Endodermal cell (in vitro differentiated cells): ENCODE results near the gene MTAP. TPM values are rescaled to one million over a fixed set of nuclear protein-coding genes. Genes with fewer than 3 reads are reported as not detected.

Source experiments
- DNase-seq: peaks from one replicate; pipeline ENCODE4 v3.0.0-alpha.2; 2017
- H3K27ac ChIP-seq: 2 replicates; pipeline ENCODE4 v1.5.1; 2013; ENCODE audit warnings: mild to moderate bottlenecking, low read depth, low read length, moderate library complexity
- H3K27me3 ChIP-seq: 2 replicates; pipeline ENCODE4 v1.6.1; 2013; ENCODE audit warnings: mild to moderate bottlenecking, low read length, moderate library complexity; ENCODE audit not compliant: insufficient read depth, control insufficient read depth, poor library complexity, severe bottlenecking
- H3K36me3 ChIP-seq: 2 replicates; pipeline ENCODE4 v1.7.0; 2013; ENCODE audit warnings: mild to moderate bottlenecking, low read length, moderate library complexity; ENCODE audit not compliant: control insufficient read depth, insufficient read depth
- H3K4me1 ChIP-seq: one replicate; pipeline ENCODE4 v1.7.0; 2013; ENCODE audit warnings: low read length; ENCODE audit not compliant: control insufficient read depth, insufficient read depth
- H3K4me3 ChIP-seq: 2 replicates; pipeline ENCODE4 v1.5.1; 2013; ENCODE audit warnings: mild to moderate bottlenecking, low read length, moderate library complexity
- H3K9ac ChIP-seq: 2 replicates; pipeline ENCODE4 v1.6.1; 2013; ENCODE audit warnings: mild to moderate bottlenecking, low read length, moderate library complexity; ENCODE audit not compliant: poor library complexity, severe bottlenecking; ENCODE audit errors: extremely low read depth
- H3K9me3 ChIP-seq: 2 replicates; pipeline ENCODE4 v1.6.1; 2013; ENCODE audit warnings: mild to moderate bottlenecking, low read length, moderate library complexity; ENCODE audit not compliant: control insufficient read depth
- H3K27ac Mint-ChIP-seq: 2 replicates; pipeline ENCODE4 v1.8.0; 2020; ENCODE audit warnings: mixed read lengths
- H3K27me3 Mint-ChIP-seq: 2 replicates; pipeline ENCODE4 v1.8.0; 2021; ENCODE audit warnings: mild to moderate bottlenecking, mixed read lengths; ENCODE audit not compliant: insufficient read depth
- H3K36me3 Mint-ChIP-seq: 2 replicates; pipeline ENCODE4 v1.8.0; 2020; ENCODE audit warnings: low read depth, mixed read lengths
- H3K4me1 Mint-ChIP-seq: 2 replicates; pipeline ENCODE4 v1.8.0; 2020; ENCODE audit warnings: mixed read lengths
- H3K4me3 Mint-ChIP-seq: 2 replicates; pipeline ENCODE4 v1.8.0; 2020; ENCODE audit warnings: mild to moderate bottlenecking, moderate library complexity, mixed read lengths
- H3K9me3 Mint-ChIP-seq: 2 replicates; pipeline ENCODE4 v1.8.0; 2020; ENCODE audit warnings: mild to moderate bottlenecking, mixed read lengths
- CTCF ChIP-seq: fragments of 200-600 bp; sonication (generic); conservative IDR thresholded peaks from 2 replicates; pipeline ENCODE4 v1.5.0; 2021; ENCODE audit warnings: antibody characterized with exemption, mild to moderate bottlenecking
- WGBS, 2 experiments: methylation state at CpG; one replicate each; pipeline versions ENCODE4 v1.1.5 to v1.1.7; 2013; ENCODE audit warnings: missing lambda C conversion rate in 2 of 2, mixed read lengths in 1 of 2; ENCODE audit not compliant: insufficient coverage in 1 of 2, insufficient read length in 1 of 2; 5-methylcytosine and 5-hydroxymethylcytosine counted together
- total RNA-seq, 2 donors: library from RNA; stranded (reverse); fragmentation: NEBNext Ultra II Directional in 1 of 2; extraction: Animal tissue kit (Norgen Biotek cat#: 25700) in 1 of 2; gene quantifications; 2 replicates in 1 of 2; 3 replicates in 1 of 2; pipeline ENCODE4 v1.2.1, GENCODE V29; 2021

The MTAP gene
- total RNA-seq, 2 donors from 2014 or later, result 81.0 to 99.0 TPM

DNA sequence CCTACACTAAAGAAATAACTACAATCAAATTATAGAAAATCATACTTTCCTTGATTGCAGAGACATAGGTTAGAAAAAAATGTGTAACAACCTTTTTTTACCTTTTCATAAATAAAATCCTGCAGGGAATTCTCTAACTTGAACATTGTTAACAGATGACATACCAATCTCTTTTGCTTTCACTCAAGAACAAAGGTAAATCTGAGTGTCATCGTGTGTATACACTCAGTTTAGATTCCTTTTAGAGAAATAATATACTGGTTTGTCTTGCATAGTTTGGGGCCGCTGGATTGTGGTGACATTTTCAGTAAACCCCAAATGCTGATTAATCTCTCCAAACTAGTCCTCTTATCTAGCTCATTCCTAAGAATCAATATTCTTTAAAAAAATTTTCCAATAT is 20.8 kb upstream of the MTAP start:
- Histone ChIP-seq H3K36me3 (no peaks in the 10 kb centered on the region), H3K27ac (no peak overlapping the region), H3K9me3 (no peaks in the 10 kb centered on the region), H3K9ac (no peak overlapping the region), H3K27me3 (peaks cover 43% of the 10 kb centered on the region), H3K4me3 (no peak overlapping the region), H3K4me1 (no peaks in the 10 kb centered on the region)
- no peaks in the 10 kb centered on the region for H3K4me1 Mint-ChIP-seq
- no peak overlapping the region for H3K27ac Mint-ChIP-seq
- no peak for TF ChIP-seq CTCF
- no peaks in the 10 kb centered on the region for H3K9me3 Mint-ChIP-seq
- 86% methylated on average over 1 of the region's 2 CpGs; no CpG with 5 or more reads in 1 of the 2 experiments for WGBS, 2 experiments
- no peaks in the 10 kb centered on the region for H3K36me3 Mint-ChIP-seq
- DNase-seq, result no peak
- H3K4me3 Mint-ChIP-seq, result no peak overlapping the region
- peaks cover 47% of the 10 kb centered on the region for H3K27me3 Mint-ChIP-seq

DNA sequence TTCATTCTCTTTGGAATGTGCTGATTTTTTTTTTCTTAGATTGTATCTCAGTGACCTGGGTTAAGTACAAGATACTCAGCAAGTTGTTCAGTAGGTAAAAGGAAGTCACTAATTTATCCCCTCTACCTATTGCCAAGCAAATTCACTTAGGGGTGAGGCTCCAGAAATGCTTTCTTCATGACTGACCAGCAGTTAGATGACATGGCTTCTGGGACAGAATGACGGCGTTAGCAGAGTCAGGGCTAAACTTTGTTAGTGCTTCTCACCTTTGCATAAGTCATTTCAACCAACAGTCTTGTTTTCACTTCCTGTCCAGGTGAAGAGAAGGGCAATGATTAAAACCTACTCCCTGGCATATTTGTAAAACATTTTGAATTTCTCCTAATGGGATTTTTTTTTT is 20.2 kb upstream of the MTAP start:
- Histone ChIP-seq H3K4me3 (no peak overlapping the region), H3K9ac (no peak overlapping the region), H3K36me3 (no peaks in the 10 kb centered on the region), H3K27ac (no peak overlapping the region), H3K27me3 (peaks cover 38% of the 10 kb centered on the region), H3K4me1 (no peaks in the 10 kb centered on the region), H3K9me3 (no peaks in the 10 kb centered on the region)
- no peaks in the 10 kb centered on the region for H3K9me3 Mint-ChIP-seq
- WGBS, 2 experiments, result 82 to 86% methylated on average over 2 of the region's 2 CpGs
- H3K27ac Mint-ChIP-seq, result no peak overlapping the region
- H3K36me3 Mint-ChIP-seq, result no peaks in the 10 kb centered on the region
- peaks cover 51% of the 10 kb centered on the region for H3K27me3 Mint-ChIP-seq
- DNase-seq, result no peak
- H3K4me1 Mint-ChIP-seq, result no peaks in the 10 kb centered on the region
- no peak overlapping the region for H3K4me3 Mint-ChIP-seq
- no peak for TF ChIP-seq CTCF

DNA sequence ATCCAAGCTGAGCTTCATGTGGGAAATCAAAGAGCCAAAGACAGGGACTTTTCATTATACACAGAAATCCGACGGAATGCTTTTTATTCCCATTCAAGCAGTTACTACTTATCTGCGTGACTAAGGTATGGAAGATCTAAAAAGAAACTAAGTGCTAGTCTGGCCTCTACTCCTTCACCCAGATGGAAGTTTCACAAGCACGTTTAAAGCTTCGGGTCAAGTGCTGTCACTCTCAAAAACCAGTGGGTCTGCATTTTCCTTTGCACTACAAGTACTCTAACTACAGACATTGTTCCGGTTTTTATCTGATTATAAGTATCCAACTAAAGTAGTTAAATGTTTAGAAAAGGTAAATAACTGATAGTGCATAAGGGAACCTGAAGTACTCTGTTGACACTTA is 13.7 kb upstream of the MTAP start:
- Mint-ChIP-seq H3K27me3 (peaks cover 53% of the 10 kb centered on the region), H3K36me3 (no peaks in the 10 kb centered on the region), H3K27ac (no peak overlapping the region), H3K9me3 (no peaks in the 10 kb centered on the region), H3K4me3 (no peak overlapping the region), H3K4me1 (no peaks in the 10 kb centered on the region)
- peaks cover 60% of the 10 kb centered on the region for H3K27me3 ChIP-seq
- H3K9me3 ChIP-seq, result no peaks in the 10 kb centered on the region
- H3K27ac ChIP-seq, result no peak overlapping the region
- no peak overlapping the region for H3K4me3 ChIP-seq
- H3K4me1 ChIP-seq, result no peaks in the 10 kb centered on the region
- 64 to 80% methylated on average over 5 of the region's 6 CpGs for WGBS, 2 experiments
- TF ChIP-seq CTCF, result no peak
- no peak for DNase-seq
- no peak overlapping the region for H3K9ac ChIP-seq
- H3K36me3 ChIP-seq, result no peaks in the 10 kb centered on the region
